Rectal smooth muscle tissue (tissue), 1 donor: ENCODE results near the gene CYBA.
A peak's percentile ranks its signal among the peaks of the same experiment; 100 is the strongest.

Source experiments
- H3K27ac ChIP-seq: one replicate; pipeline ENCODE4 v1.7.0; 2013; ENCODE audit warnings: low read depth, low read length, inconsistent platforms
- H3K27me3 ChIP-seq: one replicate; pipeline ENCODE4 v1.7.0; 2013; ENCODE audit warnings: low read length; ENCODE audit not compliant: control insufficient read depth, insufficient read depth
- H3K36me3 ChIP-seq: one replicate; pipeline ENCODE4 v1.7.0; 2013; ENCODE audit warnings: low read length; ENCODE audit not compliant: control insufficient read depth, insufficient read depth
- H3K4me1 ChIP-seq: one replicate; pipeline ENCODE4 v1.7.0; 2013; ENCODE audit warnings: low read length; ENCODE audit not compliant: control insufficient read depth, insufficient read depth
- H3K4me3 ChIP-seq: one replicate; pipeline ENCODE4 v1.7.0; 2013; ENCODE audit warnings: low read length
- H3K9ac ChIP-seq: one replicate; pipeline ENCODE4 v1.7.0; 2013; ENCODE audit warnings: low read length

Gene CYBA

GRCh38 chr16:88665570-88665969 is 14.7 kb upstream of the CYBA start:
- H3K36me3 ChIP-seq = no peaks in the 10 kb centered on the region
- no peak overlapping the region for H3K27ac ChIP-seq
- no peaks in the 10 kb centered on the region for H3K27me3 ChIP-seq
- H3K4me3 ChIP-seq = no peak overlapping the region
- H3K9ac ChIP-seq = no peak overlapping the region
- H3K4me1 ChIP-seq = no peaks in the 10 kb centered on the region

GRCh38 chr16:88665148-88665547 is 14.3 kb upstream of the CYBA start:
- Histone ChIP-seq H3K27ac (no peak overlapping the region), H3K36me3 (no peaks in the 10 kb centered on the region), H3K27me3 (no peaks in the 10 kb centered on the region), H3K4me3 (no peak overlapping the region), H3K4me1 (no peaks in the 10 kb centered on the region), H3K9ac (no peak overlapping the region)

- H3K9ac ChIP-seq = peak within 1 kb of the TSS; percentile 92
- no peaks in the 10 kb centered on the region for H3K4me1 ChIP-seq
- H3K27me3 ChIP-seq = no peaks in the 10 kb centered on the region
- no peaks in the 10 kb centered on the region for H3K36me3 ChIP-seq
- peak within 1 kb of the TSS; percentile 83 for H3K27ac ChIP-seq
- peak within 1 kb of the TSS; percentile 87 for H3K4me3 ChIP-seq
Measured at GRCh38 chr16:88662843-88663606, 12.2 kb upstream of the CYBA start, which contains the start of gene MVD. TSS of gene MVD (minus strand) at chr16:88663091. CDS start at chr16:88663080, 11 bp downstream.

GRCh38 chr16:88662222-88662842 is 11.5 kb upstream of the CYBA start:
- Histone ChIP-seq H3K27me3 (no peaks in the 10 kb centered on the region), H3K9ac (peak overlapping the region; percentile 80), H3K4me3 (peak overlapping the region; percentile 87), H3K4me1 (no peaks in the 10 kb centered on the region), H3K27ac (peak overlapping the region; percentile 71), H3K36me3 (no peaks in the 10 kb centered on the region)

- Histone ChIP-seq H3K4me1 (no peaks in the 10 kb centered on the region), H3K27me3 (no peaks in the 10 kb centered on the region)
Measured at GRCh38 chr16:88661468-88661867, 10.6 kb upstream of the CYBA start.

GRCh38 chr16:88659160-88659559 is 8.3 kb upstream of the CYBA start:
- Histone ChIP-seq H3K27me3 (no peaks in the 10 kb centered on the region), H3K36me3 (no peaks in the 10 kb centered on the region), H3K27ac (no peak overlapping the region), H3K4me3 (no peak overlapping the region), H3K4me1 (no peaks in the 10 kb centered on the region), H3K9ac (no peak overlapping the region)

More at GRCh38 chr16:88661468-88661867, 10.6 kb upstream of the CYBA start:
- Histone ChIP-seq H3K4me3 (no peak overlapping the region), H3K36me3 (no peaks in the 10 kb centered on the region), H3K9ac (no peak overlapping the region), H3K27ac (no peak overlapping the region)

- no peaks in the 10 kb centered on the region for H3K36me3 ChIP-seq
- no peak overlapping the region for H3K9ac ChIP-seq
- no peak overlapping the region for H3K27ac ChIP-seq
- no peak overlapping the region for H3K4me3 ChIP-seq
- H3K27me3 ChIP-seq = no peaks in the 10 kb centered on the region
- no peaks in the 10 kb centered on the region for H3K4me1 ChIP-seq
Measured at GRCh38 chr16:88658714-88659113, 7.9 kb upstream of the CYBA start.

GRCh38 chr16:88657371-88657770 is 6.5 kb upstream of the CYBA start:
- no peak overlapping the region for H3K9ac ChIP-seq
- H3K27ac ChIP-seq = no peak overlapping the region
- H3K4me1 ChIP-seq = no peaks in the 10 kb centered on the region
- H3K27me3 ChIP-seq = no peaks in the 10 kb centered on the region
- no peaks in the 10 kb centered on the region for H3K36me3 ChIP-seq
- no peak overlapping the region for H3K4me3 ChIP-seq

- no peak overlapping the region for H3K9ac ChIP-seq
- no peak overlapping the region for H3K4me3 ChIP-seq
- no peaks in the 10 kb centered on the region for H3K36me3 ChIP-seq
- no peaks in the 10 kb centered on the region for H3K27me3 ChIP-seq
- H3K27ac ChIP-seq = no peak overlapping the region
- no peaks in the 10 kb centered on the region for H3K4me1 ChIP-seq
Measured at GRCh38 chr16:88656291-88656980, 5.6 kb upstream of the CYBA start.

GRCh38 chr16:88655733-88656281 is 5.0 kb upstream of the CYBA start:
- H3K9ac ChIP-seq = no peak overlapping the region
- H3K27me3 ChIP-seq = no peaks in the 10 kb centered on the region
- no peaks in the 10 kb centered on the region for H3K4me1 ChIP-seq
- no peaks in the 10 kb centered on the region for H3K36me3 ChIP-seq
- H3K27ac ChIP-seq = no peak overlapping the region
- H3K4me3 ChIP-seq = no peak overlapping the region

GRCh38 chr16:88655053-88655732 is 4.3 kb upstream of the CYBA start:
- Histone ChIP-seq H3K36me3 (no peaks in the 10 kb centered on the region), H3K9ac (no peak overlapping the region)

More at GRCh38 chr16:88655053-88655732, 4.3 kb upstream of the CYBA start:
- Histone ChIP-seq H3K4me3 (no peak overlapping the region), H3K4me1 (no peaks in the 10 kb centered on the region), H3K27me3 (no peaks in the 10 kb centered on the region), H3K27ac (no peak overlapping the region)
